Cortex of kidney (tissue), 1 donor: ENCODE results near the gene TBC1D7.

Experiments
- DNase-seq: peaks from one replicate; lab custom pipeline; 2025; lab: John Stamatoyannopoulos, UW

The TBC1D7 gene

DNA sequence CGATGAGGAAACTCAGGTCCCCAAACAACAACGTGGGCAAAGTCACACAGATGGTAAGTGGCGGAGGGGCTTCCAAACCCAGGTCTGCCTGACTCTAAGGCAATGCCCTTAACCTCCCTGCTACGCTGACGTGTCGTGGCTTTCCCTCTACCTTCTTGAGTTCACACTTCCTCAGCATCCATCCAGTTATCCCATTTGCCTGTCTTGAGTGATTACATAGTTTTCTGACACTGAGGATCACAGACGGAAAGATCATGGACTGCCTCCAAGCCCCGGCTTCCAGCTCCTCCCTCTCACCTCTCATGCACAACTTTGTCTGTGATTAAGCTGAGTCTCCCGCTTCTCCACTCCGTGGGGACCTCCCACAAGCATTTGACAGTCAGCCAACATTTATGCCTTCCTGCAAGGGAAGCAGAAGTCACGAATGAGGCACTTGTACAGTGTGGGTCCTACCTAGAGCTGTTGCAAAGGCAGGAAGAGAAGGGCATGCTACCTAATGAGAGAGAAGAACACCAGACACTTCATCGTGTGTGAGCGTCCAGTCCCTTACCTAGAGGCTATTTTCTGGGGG lies 33.8 kb downstream of the TBC1D7 start:
- DNase-seq: no peak

DNA sequence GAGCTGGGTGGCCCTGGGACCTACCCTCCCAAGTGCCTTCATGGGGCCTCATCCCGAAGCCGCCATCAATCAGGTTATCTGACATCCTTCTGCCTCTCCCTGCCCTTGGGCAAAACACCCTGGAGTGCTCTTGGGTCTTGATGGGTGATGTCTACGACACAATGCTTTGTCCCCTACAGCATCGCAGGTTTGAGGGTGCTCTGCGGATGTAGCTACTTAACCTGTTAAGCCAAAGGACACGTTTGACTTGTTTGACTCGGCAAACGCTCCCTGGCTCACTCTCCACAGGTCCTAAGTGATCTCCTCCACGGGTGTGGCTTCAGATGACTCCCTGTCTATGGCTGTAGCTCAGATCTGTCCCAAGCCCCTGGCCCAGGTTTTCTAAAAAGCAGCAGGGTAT lies 35.6 kb downstream of the TBC1D7 start:
- DNase-seq: no peak

- DNase-seq: no peak
These were observed 38.0 kb downstream of the TBC1D7 start for GRCh38 chr6:13290335-13290734.

- DNase-seq: no peak
These were observed 38.5 kb downstream of the TBC1D7 start for GRCh38 chr6:13289789-13290318.

- no peak for DNase-seq
These were observed 39.4 kb downstream of the TBC1D7 start for GRCh38 chr6:13288969-13289391.

DNA sequence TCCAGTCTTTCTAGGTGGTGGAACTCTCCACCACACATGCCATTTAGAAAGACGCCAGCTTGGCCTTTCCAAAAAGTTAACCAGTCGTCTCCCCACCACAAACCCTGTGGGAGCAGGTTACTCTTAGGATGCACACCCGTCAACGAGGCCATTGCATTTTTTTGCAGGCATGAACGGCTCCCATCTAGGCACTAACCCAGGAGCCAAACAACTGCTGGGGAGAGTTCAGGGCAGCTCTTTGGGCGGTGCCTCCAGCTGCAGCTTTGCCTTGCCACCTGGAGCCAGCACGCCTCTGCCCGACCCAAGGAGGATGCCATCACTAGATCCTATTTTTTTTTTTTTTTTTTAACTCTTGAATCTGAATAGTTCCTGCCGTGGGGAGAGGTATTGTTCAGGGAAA lies 39.9 kb downstream of the TBC1D7 start:
- DNase-seq: no peak

- DNase-seq: no peak
These were observed 41.2 kb downstream of the TBC1D7 start for GRCh38 chr6:13287104-13287503.

DNA sequence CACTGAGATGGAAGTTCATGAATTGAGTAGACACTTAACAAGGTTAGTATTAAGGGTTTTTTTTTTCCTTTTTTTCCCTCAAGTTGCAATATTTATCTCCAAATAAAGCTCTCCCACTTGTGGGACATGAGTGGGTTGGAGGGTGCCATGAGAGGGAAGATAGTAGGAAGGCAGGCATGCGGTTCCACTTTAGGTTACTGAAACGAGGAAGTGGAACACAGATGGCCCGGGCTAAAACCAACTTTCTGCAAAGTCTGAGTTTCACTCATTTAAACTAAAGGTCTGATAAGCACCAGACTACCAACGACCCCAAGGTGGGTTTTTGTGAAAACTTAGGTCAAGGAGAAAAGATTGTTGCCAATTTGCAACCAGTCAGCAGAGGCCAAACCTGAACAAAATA lies 42.2 kb downstream of the TBC1D7 start:
- no peak for DNase-seq

DNA sequence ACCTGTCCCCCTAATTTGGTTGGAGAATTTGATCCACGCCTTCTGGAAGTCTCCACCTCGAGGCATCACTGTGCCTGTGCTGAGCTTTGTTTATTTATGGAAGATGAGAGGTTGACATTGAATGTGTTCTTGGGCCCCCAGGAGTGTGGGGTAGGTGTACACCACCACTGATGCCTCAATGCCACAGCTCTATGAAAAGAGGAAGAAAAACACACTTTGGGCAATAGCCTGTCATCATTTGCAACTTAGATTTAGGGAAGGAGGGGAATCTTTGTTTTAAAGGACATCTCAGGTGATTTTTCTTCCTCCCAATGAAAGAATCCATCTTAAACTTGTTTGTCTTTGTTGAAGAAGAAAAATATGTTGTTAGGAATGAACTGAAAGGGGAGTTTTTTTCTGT lies 42.6 kb downstream of the TBC1D7 start:
- no peak for DNase-seq

DNA sequence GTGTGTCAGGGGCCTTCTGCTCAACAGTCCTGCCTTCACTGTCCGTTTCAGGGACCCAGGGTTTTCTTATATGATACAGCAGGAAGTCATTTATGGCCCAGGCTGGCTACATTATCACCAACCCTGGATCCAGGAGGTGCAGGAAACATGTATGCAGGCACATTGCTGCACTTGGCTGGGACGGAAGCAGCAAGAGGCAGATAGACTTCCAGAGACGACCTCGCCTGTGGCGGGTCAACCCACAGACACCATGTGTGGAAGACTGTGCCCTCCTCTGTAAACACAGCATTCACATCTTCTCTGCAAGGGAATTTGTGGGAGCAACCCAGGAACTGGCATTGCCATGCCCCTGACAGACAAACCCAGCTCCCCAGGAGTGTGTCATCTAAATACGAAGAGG lies 43.7 kb downstream of the TBC1D7 start:
- DNase-seq: no peak

DNA sequence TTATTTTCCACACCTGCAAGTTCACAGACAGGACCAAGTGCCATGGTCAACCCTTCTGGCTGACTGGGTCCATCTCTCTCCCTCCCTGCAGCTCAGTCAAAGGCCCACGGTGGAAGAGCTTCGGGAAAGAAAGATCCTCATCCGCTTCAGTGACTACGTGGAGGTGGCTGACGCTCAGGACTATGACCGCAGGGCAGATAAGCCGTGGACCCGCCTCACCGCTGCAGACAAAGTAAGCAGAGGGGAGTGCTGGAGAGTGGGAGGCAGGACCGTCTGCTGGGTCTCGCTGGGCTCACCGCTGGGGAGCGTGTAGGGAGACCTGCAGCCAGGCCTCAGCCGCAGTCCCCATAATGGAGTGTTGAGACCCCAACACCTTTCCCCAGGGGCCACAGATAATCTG lies 45.0 kb downstream of the TBC1D7 start:
- DNase-seq: no peak

GRCh38 chr6:13282393-13283069 lies 45.8 kb downstream of the TBC1D7 start:
- DNase-seq: no peak

DNA sequence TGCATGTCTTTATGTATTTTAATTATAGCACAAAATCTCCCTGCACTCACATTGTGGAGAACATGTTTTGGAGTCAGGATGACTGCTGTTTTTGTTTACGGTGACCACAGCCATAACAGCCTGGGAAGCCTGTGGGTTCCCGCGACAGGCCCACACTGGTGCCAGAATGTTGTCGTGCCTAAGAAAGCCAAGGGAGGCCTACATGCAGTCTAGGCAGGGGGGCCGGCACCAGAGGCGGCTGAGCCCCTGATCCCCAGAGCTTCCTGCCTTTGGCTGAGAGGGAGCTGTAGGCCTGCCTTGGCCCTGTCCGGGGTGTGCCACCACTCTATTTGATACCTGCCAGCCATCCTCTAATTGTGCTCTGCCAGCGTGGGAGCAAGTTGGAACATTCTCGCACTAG lies 46.7 kb downstream of the TBC1D7 start:
- no peak for DNase-seq

DNA sequence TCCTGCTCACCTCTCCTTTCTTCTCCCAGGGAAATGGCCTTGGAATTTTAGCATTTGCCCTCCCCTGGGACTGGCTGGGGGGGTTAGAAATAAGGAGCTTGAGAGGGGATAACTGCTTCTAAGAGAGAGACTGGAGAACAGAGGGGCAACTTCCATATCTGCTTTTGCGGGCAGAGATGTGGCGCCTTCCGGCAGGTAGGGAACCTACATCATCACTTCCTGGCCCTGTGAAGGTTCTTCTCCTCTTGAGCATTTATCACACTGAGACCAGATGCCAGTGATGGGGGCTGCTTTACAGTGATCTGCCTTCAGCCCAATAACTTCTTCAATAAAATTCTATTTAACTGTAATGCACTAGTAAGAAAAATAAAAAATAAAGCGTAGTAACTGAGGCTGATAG lies 48.1 kb downstream of the TBC1D7 start:
- no peak for DNase-seq

- no peak for DNase-seq
These were observed 49.3 kb downstream of the TBC1D7 start for GRCh38 chr6:13278991-13279390.

- no peak for DNase-seq
These were observed 50.2 kb downstream of the TBC1D7 start for GRCh38 chr6:13278164-13278563.

GRCh38 chr6:13277231-13277630 lies 51.1 kb downstream of the TBC1D7 start:
- no peak for DNase-seq

- DNase-seq: no peak
These were observed 52.8 kb downstream of the TBC1D7 start for GRCh38 chr6:13275435-13275989.

GRCh38 chr6:13274707-13275434 lies 53.5 kb downstream of the TBC1D7 start:
- DNase-seq: no peak

DNA sequence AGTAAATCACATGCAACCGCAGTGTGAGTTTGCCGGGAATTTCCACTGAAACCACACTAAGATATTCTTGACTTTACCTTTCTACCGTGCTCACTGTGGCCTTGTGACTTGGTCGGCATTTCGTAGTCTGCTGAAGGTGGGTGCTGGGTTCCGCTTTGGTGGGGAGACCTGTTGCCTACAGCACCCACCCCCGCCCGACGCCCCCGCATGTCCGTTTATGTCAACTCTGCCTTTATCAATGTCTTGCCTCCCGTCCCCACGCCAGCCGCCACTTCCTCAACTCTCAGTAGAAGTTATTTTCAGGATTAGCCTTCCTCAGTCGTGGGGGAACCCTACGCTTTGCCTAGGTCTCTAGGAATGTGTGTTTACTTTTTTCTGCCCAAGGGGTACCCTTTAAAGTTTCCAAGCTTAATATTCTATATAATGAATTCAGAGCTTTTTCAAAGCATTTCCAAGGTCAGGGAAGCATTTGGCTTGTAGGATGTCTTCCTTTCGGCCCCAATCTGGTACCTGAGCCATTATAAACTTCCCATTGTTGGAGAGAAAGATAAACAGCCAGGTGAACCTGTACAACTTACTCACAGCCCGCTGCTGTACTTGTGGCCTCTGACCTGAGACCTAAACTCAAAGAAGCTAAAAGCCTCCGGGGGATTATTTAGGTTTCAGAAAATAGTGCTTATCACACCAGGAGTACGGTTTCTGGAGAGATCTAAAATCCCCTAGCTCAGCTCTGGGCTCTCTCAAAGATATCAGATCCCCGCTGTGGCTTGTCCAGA lies 54.2 kb downstream of the TBC1D7 start:
- DNase-seq: no peak

DNA sequence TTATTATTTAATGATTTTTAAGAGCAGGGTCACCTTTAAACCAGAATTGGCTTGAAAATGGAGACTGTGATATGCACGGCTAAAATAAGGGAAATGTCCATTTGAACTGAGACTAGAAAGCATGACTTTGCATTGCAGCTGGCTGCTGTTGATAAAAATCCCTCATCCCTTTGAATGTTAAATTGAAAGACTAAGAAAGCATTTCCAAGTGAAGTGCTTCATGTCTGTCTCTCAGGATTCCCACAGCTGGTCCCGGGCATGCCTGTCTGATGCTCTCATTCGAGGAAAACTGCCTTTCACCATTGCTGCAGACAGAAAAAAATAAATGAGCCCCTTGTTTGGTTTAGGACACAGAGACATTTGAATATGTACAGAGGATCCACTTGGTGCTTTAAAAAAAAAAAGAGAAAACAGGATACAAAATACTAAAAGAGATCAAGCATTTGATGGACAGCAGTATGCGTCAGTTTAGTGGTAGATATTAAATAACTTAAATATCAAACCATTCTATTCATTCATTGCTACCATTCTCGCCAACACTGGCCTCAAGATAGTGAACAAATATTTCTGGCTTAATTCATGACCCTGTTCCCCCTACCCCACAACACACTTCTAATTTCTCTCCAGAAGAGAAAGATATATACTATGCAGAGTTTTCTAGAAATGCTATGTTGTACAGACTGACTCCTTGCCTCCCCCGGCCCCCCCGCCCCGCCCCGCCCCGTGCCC lies 55.0 kb downstream of the TBC1D7 start:
- no peak for DNase-seq
